ENCODE measurements around the gene B4GALT5.

Gene B4GALT5

DNA sequence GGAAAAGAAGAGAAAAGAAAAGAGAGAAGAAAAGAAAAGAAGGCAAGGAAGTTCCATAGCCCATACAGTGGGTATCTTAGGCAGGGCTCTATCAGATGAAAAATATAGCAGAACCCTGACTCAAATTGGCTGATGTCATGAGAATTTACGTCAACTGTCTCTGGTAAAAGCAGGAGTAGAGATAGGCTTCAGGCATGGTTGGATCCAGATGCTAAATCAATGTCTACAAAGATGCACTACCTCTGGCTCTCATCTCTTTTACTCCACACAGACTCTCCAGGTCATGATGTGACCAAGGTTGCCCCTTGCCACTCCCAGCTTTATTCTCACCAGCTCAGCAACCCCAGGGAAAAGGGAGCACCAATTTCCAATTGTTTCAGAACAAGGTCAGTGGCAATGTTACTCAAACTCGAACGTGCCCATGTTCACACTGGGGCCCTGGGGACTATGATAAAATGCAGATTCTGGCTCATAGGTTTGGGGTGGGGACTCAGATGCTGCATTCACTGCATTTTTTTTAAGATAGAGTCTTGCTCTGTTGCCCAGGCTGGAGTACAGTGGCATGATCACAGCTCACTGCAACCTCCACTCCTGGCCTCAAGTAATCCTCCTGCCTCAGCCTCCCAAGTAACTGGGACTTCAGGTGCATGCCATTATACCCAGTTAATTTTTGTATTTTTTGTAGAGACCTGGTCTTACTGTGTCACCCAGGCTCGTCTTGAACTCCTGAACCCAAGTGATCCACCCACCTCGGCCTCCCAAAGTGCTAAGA is 112.3 kb downstream of the B4GALT5 start:
- TF ChIP-seq, protein P1, sequence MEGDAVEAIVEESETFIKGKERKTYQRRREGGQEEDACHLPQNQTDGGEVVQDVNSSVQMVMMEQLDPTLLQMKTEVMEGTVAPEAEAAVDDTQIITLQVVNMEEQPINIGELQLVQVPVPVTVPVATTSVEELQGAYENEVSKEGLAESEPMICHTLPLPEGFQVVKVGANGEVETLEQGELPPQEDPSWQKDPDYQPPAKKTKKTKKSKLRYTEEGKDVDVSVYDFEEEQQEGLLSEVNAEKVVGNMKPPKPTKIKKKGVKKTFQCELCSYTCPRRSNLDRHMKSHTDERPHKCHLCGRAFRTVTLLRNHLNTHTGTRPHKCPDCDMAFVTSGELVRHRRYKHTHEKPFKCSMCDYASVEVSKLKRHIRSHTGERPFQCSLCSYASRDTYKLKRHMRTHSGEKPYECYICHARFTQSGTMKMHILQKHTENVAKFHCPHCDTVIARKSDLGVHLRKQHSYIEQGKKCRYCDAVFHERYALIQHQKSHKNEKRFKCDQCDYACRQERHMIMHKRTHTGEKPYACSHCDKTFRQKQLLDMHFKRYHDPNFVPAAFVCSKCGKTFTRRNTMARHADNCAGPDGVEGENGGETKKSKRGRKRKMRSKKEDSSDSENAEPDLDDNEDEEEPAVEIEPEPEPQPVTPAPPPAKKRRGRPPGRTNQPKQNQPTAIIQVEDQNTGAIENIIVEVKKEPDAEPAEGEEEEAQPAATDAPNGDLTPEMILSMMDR (IDR thresholded peaks at IDR 0.05; ENCODE audit: low read depth, low read length): no peak
- in situ Hi-C loops (cut with HindIII; ENCODE audit: low sequenced_read_pairs): no loop called here
- H3K4me3 ChIP-seq (ENCODE audit: low read depth, low read length): no peak overlapping the region
- no peak for DNase-seq (ENCODE audit: low read depth, low spot score)

DNA sequence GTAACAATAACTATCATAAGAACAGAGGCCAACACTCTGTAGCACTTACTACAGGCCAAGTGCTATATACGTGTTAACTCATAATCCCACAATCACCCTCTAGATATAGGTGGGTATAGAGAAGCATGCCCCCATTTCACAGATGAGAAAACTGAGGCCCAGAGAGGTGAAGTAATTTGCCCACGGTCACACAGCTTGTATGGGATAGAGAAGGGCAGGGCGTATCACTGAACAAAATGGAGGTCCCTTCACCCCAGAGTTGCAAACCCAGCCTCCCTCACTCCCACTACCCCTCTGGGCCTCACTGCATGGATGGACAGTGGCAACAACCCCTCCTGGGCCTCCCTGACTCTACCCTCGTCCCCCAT is 113.9 kb downstream of the B4GALT5 start:
- in situ Hi-C loops (cut with HindIII; ENCODE audit: low sequenced_read_pairs): no loop called here

DNA sequence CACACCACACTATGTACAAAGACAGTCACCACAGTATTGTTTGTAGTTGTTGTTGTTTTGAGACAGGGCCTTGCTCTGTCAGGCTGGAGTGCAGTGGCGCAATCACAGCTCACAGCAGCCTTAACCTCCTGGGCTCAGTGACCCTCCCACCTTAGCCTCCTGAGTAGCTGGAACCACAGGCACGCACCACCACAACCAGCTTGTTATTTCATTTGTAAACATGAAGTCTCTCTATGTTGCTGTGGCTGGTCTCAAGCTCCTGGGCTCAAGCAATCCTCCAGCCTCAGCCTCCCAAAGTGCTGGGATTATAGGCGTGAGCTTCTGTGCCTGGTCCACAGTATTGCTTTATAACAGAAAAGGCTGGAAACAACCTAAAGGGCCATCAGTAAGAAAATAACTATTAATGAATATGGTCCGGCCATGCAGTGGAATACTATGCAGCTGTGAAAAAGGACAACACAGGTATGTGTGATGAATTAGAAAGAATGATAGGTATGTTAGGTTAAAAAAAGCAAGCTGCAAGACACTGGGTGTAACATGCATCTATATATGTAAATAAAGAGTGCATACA is 115.8 kb downstream of the B4GALT5 start:
- in situ Hi-C loops (cut with HindIII; ENCODE audit: low sequenced_read_pairs): no loop called here

More for the DNA sequence above, 113.9 kb downstream of the B4GALT5 start:
- H3K4me3 ChIP-seq (ENCODE audit: low read depth, low read length): no peak overlapping the region
- DNase-seq (ENCODE audit: low read depth, low spot score): no peak
- TF ChIP-seq, protein P1 (IDR thresholded peaks at IDR 0.05; ENCODE audit: low read depth, low read length): no peak

DNA sequence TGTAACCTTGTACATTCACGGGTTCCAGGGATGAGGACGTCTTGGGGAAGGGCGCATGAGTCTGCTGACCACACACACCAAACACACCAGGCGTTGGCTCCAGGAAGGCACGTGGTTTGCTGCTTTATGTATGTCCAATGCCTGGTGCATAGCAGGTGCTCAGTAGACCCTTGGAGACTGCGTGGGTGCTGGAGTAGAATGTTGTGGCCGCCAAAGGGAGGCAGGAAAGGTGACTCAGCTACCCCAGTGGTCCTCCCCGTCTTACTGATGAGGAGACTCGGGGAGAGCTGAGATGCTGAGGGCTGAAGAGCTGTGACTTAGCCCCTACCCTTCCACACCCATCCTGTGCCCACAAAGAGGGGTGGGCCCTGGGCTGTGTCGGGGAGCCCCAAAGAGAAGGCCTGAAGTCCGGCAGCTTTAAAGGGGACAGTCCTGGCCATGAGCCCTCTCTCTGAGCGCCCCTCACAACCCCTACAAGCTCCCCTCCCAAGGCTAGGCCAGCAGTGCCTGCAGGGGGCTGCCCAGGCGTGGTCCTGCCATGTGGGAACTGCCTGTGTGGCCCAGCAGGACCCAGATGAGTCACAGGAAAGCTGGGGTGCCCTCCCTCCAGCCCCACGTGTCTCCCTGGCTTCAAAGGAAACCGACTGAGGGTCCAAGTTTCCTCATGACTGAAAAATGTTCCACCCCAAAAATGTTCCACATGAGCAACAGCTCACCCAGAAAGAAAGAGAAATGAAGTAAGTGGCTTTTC is 117.7 kb downstream of the B4GALT5 start:
- TF ChIP-seq, protein P1 (IDR thresholded peaks at IDR 0.05; ENCODE audit: low read depth, low read length): no peak
- DNase-seq (ENCODE audit: low read depth, low spot score): peak; percentile 81

More for the DNA sequence above, 115.8 kb downstream of the B4GALT5 start:
- TF ChIP-seq, protein P1 (IDR thresholded peaks at IDR 0.05; ENCODE audit: low read depth, low read length): no peak
- no peak overlapping the region for H3K4me3 ChIP-seq (ENCODE audit: low read depth, low read length)
- DNase-seq (ENCODE audit: low read depth, low spot score): no peak

DNA sequence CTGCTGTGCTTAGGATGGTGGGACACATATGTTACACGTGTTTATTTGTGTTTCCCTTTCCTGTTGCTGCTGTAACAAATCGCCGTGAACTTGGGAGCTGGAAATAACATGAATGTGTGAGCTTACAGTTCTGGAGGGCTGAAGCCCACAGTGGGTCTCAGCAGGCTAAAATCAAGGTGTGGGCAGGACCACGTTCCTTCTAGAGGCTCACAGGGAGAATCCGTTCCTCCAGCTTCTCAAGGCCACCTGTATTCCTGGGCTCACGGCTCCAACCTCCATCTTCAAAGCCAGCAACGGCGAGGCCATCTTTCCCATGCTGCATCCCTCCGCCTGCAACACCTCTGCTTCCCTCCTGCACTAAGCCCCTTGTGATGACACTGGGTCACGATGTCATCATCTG is 118.3 kb downstream of the B4GALT5 start:
- TF ChIP-seq, protein P1 (IDR thresholded peaks at IDR 0.05; ENCODE audit: low read depth, low read length): no peak
- no peak overlapping the region for H3K4me3 ChIP-seq (ENCODE audit: low read depth, low read length)
- no peak for DNase-seq (ENCODE audit: low read depth, low spot score)
- in situ Hi-C loops (cut with HindIII; ENCODE audit: low sequenced_read_pairs): no loop called here

More for the DNA sequence above, 117.7 kb downstream of the B4GALT5 start:
- in situ Hi-C loops (cut with HindIII; ENCODE audit: low sequenced_read_pairs): no loop called here
- no peak overlapping the region for H3K4me3 ChIP-seq (ENCODE audit: low read depth, low read length)

DNA sequence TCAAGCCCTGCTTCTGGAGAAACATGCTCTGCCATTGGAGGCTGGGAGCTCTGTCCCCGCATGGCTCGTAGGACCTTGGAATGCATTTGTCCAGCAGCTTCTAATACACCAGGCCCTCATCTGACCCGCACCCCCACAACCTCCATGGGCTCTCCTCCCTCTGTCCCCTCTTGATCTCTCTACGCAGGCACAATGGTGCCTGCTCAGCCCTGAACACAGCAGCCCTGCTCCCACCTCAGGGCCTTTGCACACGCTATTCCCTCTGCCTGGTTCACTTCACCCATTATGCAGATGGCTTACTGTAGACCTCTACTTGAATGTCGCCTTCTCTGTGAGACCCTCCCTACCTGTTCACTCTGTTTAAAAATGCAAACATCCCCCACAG is 118.8 kb downstream of the B4GALT5 start:
- in situ Hi-C loops (cut with HindIII; ENCODE audit: low sequenced_read_pairs): no loop called here
- no peak overlapping the region for H3K4me3 ChIP-seq (ENCODE audit: low read depth, low read length)
- TF ChIP-seq, protein P1 (IDR thresholded peaks at IDR 0.05; ENCODE audit: low read depth, low read length): no peak
- no peak for DNase-seq (ENCODE audit: low read depth, low spot score)
